ENCODE results near the gene NDUFB5.

NDUFB5 gene

DNA sequence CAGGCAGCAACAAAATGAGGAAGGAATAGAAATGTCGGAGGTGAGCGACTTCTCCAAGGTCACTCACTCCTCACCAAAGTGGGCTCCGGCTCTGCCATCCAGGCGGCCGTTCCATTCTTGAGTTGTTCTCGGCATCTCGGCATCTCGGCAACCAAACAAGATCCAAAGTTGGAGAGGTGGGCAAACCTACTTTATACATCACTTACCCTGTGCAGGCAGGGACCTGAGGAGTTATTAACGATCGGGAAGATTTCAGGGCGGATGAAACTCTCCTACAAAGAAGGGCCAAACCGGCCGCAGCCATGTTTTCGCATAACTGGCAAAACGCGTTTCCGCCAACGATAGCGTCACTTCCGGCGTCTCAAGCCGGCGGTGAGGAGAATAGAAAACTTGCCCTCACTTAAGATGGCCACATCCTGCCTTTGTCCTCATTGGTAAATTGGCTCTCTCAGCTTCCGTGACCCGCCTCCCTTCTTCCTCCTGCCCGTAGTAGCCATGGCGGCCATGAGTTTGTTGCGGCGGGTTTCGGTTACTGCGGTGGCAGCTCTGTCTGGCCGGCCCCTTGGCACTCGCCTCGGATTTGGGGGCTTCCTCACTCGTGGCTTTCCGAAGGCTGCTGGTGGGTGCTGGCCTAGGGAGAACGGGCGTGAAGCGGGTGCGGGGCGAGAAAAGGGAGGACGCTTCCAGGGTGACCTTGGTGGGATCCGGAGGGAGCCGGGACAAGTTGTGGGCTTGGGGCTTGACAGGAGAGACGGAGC, at the start of gene NDUFB5, which contains the start of gene MRPL47:
Gene NDUFB5, plus strand, starts transcription at position 474 of the 758 bp plus-strand sequence. Its CDS starts 22 bp downstream, at position 496.
Gene MRPL47, minus strand, starts transcription at position 318 of the 758 bp plus-strand sequence. Its CDS starts 14 bp downstream, at position 304.
- peak; percentile 99 for DNase-seq (ENCODE audit: low spot score)

- DNase-seq (ENCODE audit: low spot score) = peak; percentile 88
Measured at GRCh38 chr3:179558742-179559364, 45.7 kb upstream of the NDUFB5 start.

- no peak for DNase-seq (ENCODE audit: low spot score)
Measured at GRCh38 chr3:179560791-179561190, 43.8 kb upstream of the NDUFB5 start.

DNA sequence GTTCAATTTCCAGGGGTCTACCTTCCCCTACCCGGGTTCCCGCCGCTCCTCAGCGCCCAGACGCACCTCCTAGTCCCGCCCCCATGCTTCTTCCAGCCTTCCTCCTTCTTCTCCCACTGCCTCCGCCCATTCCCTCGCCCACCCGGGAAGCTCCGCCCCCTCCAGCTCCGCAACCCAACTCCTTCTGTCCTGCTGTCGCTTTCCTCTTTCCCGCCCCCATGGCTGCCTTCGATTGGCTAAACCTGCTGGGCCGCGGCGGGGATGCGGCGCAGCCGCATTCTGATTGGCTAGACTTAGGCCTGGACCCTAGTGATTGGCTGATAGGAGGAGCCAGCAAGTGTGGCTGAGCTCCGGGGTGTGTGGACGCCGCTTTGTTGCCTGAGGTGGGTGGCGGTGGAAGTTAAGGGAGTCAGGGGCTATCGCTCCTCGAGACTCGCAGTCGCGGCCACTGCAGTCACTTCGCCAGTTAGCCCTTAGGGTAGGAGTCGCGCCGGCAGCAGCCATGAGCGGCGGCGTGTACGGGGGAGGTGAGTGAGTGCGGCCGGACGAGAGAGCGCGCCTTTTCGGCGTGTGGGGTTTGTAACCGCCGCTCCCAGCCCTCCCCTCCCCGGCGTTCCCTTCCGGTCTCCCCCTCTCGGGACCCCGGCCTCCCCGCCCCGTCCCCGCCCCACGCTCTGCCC, 41.9 kb upstream of the NDUFB5 start, which contains the start of gene ACTL6A:
Gene ACTL6A, plus strand, starts transcription at position 336 of the 680 bp plus-strand sequence. Its CDS starts 167 bp downstream, at position 503.
- DNase-seq (ENCODE audit: low spot score) = peak; percentile 99

- peak; percentile 44 for DNase-seq (ENCODE audit: low spot score)
Measured at GRCh38 chr3:179563271-179563783, 41.3 kb upstream of the NDUFB5 start.

DNA sequence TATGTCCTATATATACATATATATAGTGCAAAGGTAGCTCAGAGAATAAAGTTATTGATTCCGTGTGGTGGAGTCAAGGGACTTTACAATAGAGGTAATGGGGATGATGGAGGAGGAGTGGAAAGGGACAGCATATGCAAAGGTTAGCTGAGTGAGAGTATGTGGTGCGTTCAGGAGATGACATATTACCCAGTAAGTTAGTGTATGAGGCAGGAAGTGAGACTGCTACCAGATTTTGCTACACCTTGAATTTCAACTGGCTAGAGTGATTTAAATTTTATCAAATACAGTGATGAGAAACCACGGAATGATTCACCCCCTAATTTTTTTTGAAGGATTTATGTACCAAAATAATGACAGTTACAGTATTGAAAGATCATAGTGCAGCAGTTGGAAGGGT, 39.1 kb upstream of the NDUFB5 start:
- DNase-seq (ENCODE audit: low spot score) = no peak

DNA sequence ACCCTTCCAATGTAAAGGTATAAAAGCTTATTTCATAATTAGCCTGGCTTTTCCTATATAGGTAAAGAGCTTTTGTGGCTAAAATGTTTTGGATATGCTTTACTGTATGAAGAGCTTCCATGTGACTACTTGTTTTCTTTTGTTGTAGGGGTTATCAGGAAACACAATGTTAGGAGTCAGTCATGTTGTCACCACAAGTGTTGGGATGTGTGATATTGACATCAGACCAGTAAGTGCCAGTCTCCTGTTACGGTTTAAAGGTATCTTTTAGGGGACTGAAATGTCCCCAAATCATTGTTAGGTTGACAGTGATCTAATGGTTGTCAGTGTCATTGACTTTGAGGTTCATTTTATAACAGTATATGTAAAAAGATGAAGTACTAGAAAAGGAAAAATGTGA, 23.6 kb upstream of the NDUFB5 start:
- DNase-seq (ENCODE audit: low spot score) = no peak

- no peak for DNase-seq (ENCODE audit: low spot score)
Measured at GRCh38 chr3:179589143-179589542, 15.5 kb upstream of the NDUFB5 start.

DNA sequence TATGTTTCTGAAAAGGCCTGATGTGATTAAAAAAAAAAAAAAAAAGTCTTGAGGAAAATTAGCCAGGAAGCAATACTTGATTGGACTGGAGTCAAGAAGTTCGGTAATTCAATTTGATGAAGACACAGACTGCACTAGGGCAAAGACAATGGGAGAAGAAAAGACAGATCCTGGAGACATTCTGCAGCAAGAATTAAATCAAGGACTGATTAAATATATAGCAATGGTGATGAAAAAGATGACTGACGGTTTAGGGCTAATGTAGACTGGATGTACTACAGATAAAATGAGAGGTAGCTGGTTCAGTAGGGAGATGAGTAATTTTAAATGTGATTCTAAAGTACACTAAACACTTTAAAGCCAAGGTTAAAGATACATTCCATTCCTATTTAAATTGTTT, 13.9 kb upstream of the NDUFB5 start:
- no peak for DNase-seq (ENCODE audit: low spot score)

- no peak for DNase-seq (ENCODE audit: low spot score)
Measured at GRCh38 chr3:179591313-179591712, 13.3 kb upstream of the NDUFB5 start.

GRCh38 chr3:179599531-179599930, 5.1 kb upstream of the NDUFB5 start:
- DNase-seq (ENCODE audit: low spot score) = no peak

- no peak for DNase-seq (ENCODE audit: low spot score)
Measured at GRCh38 chr3:179603321-179603720, 1.3 kb upstream of the NDUFB5 start.

DNA sequence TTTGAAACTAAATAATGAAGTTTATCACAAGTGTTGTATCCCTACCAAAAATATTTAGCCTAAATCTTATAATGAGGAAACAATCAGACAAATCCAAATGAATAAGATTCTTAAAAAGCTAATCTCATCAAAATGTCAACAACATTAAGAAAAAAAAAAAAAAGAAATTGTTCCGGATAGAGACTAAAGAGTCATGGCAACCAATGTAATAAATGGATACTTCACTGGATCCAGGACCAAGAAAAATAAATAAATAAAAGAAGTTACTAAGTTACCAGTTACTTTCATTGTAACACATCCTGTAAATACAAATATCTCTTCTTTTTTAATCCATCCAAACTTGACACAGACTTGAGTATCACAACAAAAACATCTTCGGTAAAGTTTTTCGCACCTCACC, 763 bp upstream of the NDUFB5 start:
- DNase-seq (ENCODE audit: low spot score) = no peak

GRCh38 chr3:179606534-179607085, 2.0 kb downstream of the NDUFB5 start:
- no peak for DNase-seq (ENCODE audit: low spot score)

DNA sequence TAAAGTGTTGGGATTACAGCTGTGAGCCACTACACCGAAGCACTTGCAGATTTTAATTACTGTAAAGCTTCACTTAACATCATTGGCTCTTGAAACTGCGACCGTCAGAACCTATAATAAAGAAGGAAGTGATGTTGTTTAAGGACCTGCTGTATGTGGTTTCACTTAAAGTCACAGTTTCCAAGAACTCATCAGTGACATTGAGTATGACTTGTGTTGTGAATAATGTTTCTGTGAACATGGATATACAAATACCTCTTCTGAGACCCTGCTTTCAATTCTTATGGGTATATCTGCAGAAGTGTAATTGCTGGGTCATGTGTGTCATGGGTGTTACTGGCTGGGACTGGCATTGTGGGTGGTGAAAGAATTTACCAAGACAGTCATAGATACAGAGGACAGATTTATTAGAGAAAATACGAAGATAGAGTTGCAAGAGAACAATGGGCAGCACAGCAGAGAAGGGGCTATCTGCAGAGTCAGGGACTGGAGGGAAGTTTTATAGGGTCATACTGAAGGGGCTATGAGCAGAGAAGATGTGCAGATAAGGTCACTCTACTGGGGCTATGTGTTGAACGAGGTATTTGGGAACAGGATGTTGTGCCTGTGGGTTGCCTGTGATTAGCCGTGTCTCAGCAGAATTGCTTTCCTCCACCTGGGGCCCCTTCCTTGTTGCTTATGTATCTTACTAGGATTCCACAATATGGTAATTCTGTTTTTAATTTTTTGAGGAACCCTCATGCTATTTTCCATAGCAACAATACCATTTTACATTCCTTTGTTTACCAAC, 4.5 kb downstream of the NDUFB5 start:
- DNase-seq (ENCODE audit: low spot score) = no peak

- no peak for DNase-seq (ENCODE audit: low spot score)
Measured at GRCh38 chr3:179610066-179610465, 5.5 kb downstream of the NDUFB5 start.

DNA sequence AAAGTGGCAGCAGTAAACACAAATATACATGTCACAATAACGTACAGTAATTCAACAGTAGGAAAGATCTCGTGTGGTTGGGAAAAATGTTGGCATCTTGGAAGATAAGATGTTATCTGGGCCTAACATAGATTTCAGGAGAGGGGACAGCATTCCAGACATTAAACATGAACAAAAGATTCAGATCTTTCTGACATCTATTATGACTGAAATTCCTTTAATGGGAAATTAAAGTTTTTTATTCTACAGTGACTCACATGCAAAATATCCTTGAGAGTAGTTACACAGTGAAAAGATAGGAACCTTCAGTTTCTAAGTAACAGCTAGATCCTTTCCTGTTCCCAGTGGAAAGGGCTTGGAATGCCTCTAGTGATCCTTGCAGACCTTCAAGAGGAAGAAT, 9.2 kb downstream of the NDUFB5 start:
- no peak for DNase-seq (ENCODE audit: low spot score)

- no peak for DNase-seq (ENCODE audit: low spot score)
Measured at GRCh38 chr3:179615458-179616173, 11.0 kb downstream of the NDUFB5 start.

GRCh38 chr3:179622023-179622422, 17.4 kb downstream of the NDUFB5 start:
- DNase-seq (ENCODE audit: low spot score) = no peak

GRCh38 chr3:179624451-179624850, 19.9 kb downstream of the NDUFB5 start:
- DNase-seq (ENCODE audit: low spot score) = no peak

Measured in Ammon's horn (tissue), 1 donor.